ENCODE data around the gene PDGFRB. TPM values are rescaled to one million over a fixed set of nuclear protein-coding genes. Genes with fewer than 3 reads are reported as not detected.

PDGFRB gene
- total RNA-seq, 4 donors from 2014 or later, result 33.9 to 88.7 (median 41.7) TPM

GRCh38 chr5:150196986-150197385 is 41.3 kb upstream of the PDGFRB start:
- TF ChIP-seq CTCF (IDR thresholded peaks at IDR 0.05) (no peak), POLR2A (IDR thresholded peaks at IDR 0.05) (no peak)
- DNase-seq (ENCODE audit: low spot score in 2 of 2), result no peak
- H3K4me3 ChIP-seq (ENCODE audit: low read depth, poor library complexity, severe bottlenecking), result no peak overlapping the region
- WGBS, 2 donors, result 90 to 93% methylated on average over 14 to 16 of the region's 16 CpGs
- intact Hi-C loops (cut with DNase I; ENCODE audit: low total_unique reads), result no loop called here

- intact Hi-C loops (cut with DNase I; ENCODE audit: low total_unique reads), result no loop called here
- no peak for TF ChIP-seq CTCF (IDR thresholded peaks at IDR 0.05)
- no peak for TF ChIP-seq POLR2A (IDR thresholded peaks at IDR 0.05)
- no peak for DNase-seq (ENCODE audit: low spot score in 2 of 2)
- 61 to 74% methylated on average over 5 of the region's 5 CpGs for WGBS, 2 donors
- H3K4me3 ChIP-seq (ENCODE audit: low read depth, poor library complexity, severe bottlenecking), result no peak overlapping the region
Measured at GRCh38 chr5:150196514-150196913, 40.9 kb upstream of the PDGFRB start.

- DNase-seq (ENCODE audit: low spot score in 2 of 2), result no peak
- H3K4me3 ChIP-seq (ENCODE audit: low read depth, poor library complexity, severe bottlenecking), result no peak overlapping the region
- WGBS, 2 donors, result 80 to 82% methylated on average over 9 of the region's 9 CpGs
- intact Hi-C loops (cut with DNase I; ENCODE audit: low total_unique reads), result no loop called here
- no peak for TF ChIP-seq CTCF (IDR thresholded peaks at IDR 0.05)
- TF ChIP-seq POLR2A (IDR thresholded peaks at IDR 0.05), result no peak
Measured at GRCh38 chr5:150195736-150196485, 40.3 kb upstream of the PDGFRB start.

- no peak for DNase-seq (ENCODE audit: low spot score in 2 of 2)
- no peak overlapping the region for H3K4me3 ChIP-seq (ENCODE audit: low read depth, poor library complexity, severe bottlenecking)
- intact Hi-C loops (cut with DNase I; ENCODE audit: low total_unique reads), result no loop called here
- WGBS, 2 donors, result 72 to 83% methylated on average over 4 of the region's 4 CpGs
- TF ChIP-seq POLR2A (IDR thresholded peaks at IDR 0.05) (no peak), CTCF (IDR thresholded peaks at IDR 0.05) (no peak)
Measured at GRCh38 chr5:150192462-150192861, 36.8 kb upstream of the PDGFRB start.

GRCh38 chr5:150190987-150191386 is 35.3 kb upstream of the PDGFRB start:
- H3K4me3 ChIP-seq (ENCODE audit: low read depth, poor library complexity, severe bottlenecking), result no peak overlapping the region
- no peak for DNase-seq (ENCODE audit: low spot score in 2 of 2)
- TF ChIP-seq POLR2A (IDR thresholded peaks at IDR 0.05) (no peak), CTCF (IDR thresholded peaks at IDR 0.05) (no peak)
- WGBS, 2 donors, result 23 to 25% methylated on average over 2 of the region's 2 CpGs
- intact Hi-C loops (cut with DNase I; ENCODE audit: low total_unique reads), result no loop called here

- TF ChIP-seq POLR2A (IDR thresholded peaks at IDR 0.05) (no peak), CTCF (IDR thresholded peaks at IDR 0.05) (no peak)
- 46% methylated on average over 13 of the region's 16 CpGs for WGBS, 2 donors
- H3K4me3 ChIP-seq (ENCODE audit: low read depth, poor library complexity, severe bottlenecking), result no peak overlapping the region
- intact Hi-C loops (cut with DNase I; ENCODE audit: low total_unique reads), result no loop called here
- DNase-seq (ENCODE audit: low spot score in 2 of 2), result no peak
Measured at GRCh38 chr5:150190503-150190979, 34.9 kb upstream of the PDGFRB start.
